GM12874 (cell line): ENCODE measurements around the gene EXD2.

Source experiments
- CTCF ChIP-seq: IDR thresholded peaks from 2 replicates; pipeline ENCODE4 v1.5.1; 2011; ENCODE audit warnings: low read depth, mild to moderate bottlenecking, control low read depth, low read length, moderate library complexity; ENCODE audit not compliant: insufficient read depth

The EXD2 gene

GRCh38 chr14:69191340-69192111 lies at the start of gene EXD2:
EXD2 (plus strand) TSS chr14:69191498; CDS start chr14:69209471, 17,973 bp downstream.
- no peak for TF ChIP-seq CTCF

- no peak for TF ChIP-seq CTCF
Observed at GRCh38 chr14:69141550-69141949, 49.7 kb upstream of the EXD2 start.

- TF ChIP-seq CTCF, result no peak
Observed at GRCh38 chr14:69142101-69142500, 49.2 kb upstream of the EXD2 start.

GRCh38 chr14:69149461-69150244 lies 41.6 kb upstream of the EXD2 start:
- TF ChIP-seq CTCF, result no peak

GRCh38 chr14:69151458-69152180 lies 39.7 kb upstream of the EXD2 start:
- peak; percentile 64 for TF ChIP-seq CTCF

GRCh38 chr14:69152181-69152901 lies 39.0 kb upstream of the EXD2 start:
- TF ChIP-seq CTCF, result no peak

GRCh38 chr14:69152902-69153151 lies 38.5 kb upstream of the EXD2 start, which contains the start of gene DCAF5:
DCAF5 (minus strand) TSS chr14:69153119; CDS start chr14:69152978, 141 bp downstream.
- TF ChIP-seq CTCF, result no peak
